ENCODE results near the gene IGF1R.

Gene IGF1R

GRCh38 chr15:98943051-98943508 is 294.7 kb downstream of the IGF1R start:
- no peak for DNase-seq (ENCODE audit: low read depth in 2 of 2)

DNA sequence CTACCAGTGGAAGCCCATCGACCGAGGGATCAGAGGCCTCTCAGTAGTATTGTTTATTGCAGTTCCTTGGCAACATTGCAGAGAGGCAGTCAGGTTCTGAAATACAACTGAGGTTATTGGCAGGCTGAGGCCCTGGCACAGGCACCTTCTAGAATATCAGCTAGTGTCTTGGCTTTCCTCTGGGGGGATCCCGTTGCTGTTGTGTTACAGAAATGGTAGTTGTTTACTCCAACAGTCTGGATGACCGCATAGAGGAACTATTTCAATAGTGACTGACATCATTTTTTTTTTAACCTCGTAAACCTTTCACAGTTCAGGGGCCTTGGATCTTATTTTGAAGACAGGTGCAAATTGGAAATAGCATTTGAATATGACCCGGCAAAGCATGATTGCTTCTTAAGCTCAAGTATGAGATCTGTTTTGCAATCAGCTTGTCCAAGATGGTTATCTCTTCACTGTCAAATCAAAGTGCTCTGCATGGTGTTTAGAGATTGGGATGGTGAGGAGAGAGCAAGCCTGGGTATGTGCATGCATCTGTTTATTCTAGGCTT is 295.3 kb downstream of the IGF1R start:
- no peak for DNase-seq (ENCODE audit: low read depth in 2 of 2)

DNA sequence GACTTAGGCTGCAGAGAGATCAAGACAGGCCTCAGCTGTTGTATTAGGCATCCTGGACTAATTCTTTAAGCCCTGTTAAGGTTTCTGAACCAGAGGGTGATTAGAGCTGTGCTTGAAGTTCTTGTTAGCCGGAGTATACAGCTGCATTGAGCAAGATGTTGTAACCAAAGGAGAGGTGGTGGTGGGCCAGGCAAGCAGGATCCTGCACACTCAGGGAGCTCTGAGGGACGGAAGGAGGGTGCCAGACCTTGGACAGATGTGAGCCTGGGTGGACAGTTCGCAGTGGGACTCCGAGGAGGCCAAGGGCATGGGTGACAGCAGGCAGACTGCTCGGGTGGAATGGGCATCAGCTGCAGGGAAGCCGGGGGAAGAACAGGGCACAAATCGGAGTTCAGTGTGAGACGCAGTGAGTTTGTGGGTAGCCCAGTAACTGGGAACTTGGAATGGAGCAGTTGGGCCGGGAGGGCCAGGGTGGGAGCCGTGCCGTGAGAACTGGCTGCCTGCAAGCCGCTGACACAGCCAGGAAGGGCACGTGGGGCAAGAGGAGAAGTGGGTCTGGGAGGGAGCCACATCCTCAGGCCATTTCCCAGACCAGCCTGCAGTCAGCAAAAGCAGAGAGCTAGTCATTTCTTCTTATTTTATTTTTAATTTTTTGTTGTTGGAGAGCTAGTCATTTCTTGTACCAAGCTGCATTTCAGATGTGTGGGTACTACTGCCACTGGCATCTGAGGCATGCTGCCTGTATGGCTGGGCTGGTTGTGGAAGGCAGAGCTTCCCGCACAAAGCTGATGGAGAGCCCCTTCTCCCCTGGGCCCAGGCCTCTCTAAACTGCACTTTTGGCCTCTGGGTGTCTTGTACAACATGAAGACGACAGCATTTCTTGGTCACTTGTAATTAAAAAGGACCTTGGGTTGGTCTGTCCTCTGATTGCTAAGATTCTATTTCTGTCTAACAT is 298.2 kb downstream of the IGF1R start:
- DNase-seq (ENCODE audit: low read depth in 2 of 2), result no peak

- no peak for DNase-seq (ENCODE audit: low read depth in 2 of 2)
Measured at GRCh38 chr15:98948456-98948855, 300.1 kb downstream of the IGF1R start.

DNA sequence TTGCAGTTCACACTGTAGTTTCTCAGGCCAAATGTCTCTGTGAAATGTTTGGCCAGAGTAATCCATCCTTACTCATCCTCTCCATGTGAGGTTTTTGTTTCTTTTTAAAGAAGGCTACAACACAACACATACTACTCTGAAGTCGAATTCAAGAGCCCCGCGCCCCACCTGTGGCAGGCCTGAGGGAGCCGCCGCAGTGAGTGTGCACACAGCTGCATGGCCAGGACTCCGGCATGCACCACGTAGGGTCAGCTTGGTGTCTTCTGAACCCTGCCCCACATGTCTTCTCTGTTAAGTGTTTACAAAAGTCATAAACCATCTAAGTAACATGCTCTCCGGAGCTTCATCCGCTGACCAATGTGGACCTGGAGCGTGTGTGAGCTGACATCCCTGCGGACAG is 300.6 kb downstream of the IGF1R start:
- DNase-seq (ENCODE audit: low read depth in 2 of 2), result no peak

- DNase-seq (ENCODE audit: low read depth in 2 of 2), result no peak
Measured at GRCh38 chr15:98949624-98950023, 301.3 kb downstream of the IGF1R start.

- no peak for DNase-seq (ENCODE audit: low read depth in 2 of 2)
Measured at GRCh38 chr15:98950248-98950647, 301.9 kb downstream of the IGF1R start.

DNA sequence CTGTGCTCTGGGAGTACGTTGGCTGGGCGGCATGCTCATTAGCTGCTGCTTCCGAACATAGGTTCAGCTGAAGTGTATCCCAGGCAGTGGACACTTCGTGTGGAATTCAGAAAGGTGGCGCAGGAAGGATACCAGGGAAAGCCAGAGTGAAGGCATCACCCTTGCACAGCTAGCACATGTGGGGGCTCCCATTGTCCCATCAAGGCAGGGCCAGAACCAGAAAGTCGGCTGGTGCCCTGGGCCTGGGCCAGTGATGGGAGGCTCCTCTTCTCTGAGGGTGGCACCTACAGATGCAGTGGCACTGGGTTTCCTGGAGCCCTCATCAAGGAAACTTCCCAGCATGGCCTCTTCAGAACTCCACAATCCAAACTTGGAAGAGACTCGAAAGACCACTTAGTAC is 302.7 kb downstream of the IGF1R start:
- no peak for DNase-seq (ENCODE audit: low read depth in 2 of 2)

DNA sequence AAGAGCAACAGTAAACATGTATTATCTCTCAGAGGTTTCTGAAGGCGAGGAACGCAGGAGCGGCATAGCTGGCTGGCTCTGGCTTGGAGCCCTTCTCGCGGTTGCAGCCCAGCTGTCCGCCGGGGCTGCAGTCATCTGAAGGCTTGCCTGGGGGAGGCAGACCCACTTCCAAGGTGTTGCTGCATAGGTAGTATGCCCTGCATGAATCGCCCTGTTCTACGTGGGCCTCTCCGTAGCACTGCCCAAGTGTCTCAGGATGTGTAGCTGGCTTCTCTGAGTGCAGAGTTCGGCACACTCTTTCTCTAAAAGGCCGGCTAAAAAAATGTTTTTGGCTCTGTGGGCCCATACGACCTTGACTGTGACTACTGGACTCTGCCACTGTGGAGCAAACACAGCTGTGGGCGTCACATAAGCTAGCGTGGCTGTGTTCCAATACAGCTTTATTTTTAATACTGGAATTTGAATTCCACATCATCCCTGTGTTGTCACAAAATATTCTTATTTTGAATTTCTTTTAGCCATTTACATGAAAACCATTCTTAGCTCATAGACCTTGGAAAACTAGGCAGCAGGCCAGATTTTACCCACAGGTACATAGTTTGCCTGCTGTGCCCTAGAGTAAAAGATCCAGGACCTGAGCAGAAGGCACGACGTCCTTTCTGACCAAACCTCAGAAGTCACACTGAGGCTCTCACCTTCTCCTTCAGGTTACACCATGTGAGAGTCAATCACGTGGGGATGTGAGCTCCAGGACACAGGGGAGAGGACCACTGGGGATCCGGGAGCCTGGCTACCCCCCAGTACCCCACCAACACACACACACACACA is 303.4 kb downstream of the IGF1R start:
- no peak for DNase-seq (ENCODE audit: low read depth in 2 of 2)

DNA sequence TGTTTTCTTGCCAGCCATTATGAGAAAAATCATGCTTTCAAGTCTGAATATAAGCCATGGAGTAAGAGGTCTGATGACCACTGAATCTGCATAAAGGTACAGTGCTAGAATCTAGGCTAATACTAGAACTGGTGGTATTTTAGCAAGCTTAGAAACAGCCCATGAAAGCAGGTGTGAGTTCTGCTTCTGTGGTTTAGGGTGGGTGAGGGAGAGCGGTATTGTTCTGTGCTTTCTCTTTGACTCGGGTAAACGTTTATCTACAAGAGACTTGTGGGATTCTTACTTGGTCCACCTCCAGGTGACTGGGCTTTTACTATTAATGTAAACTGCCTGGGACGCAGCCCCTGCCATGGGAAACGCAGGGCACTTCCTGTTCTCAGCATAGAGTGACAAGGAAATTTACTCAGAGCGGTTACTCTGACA is 304.1 kb downstream of the IGF1R start:
- DNase-seq (ENCODE audit: low read depth in 2 of 2), result no peak

DNA sequence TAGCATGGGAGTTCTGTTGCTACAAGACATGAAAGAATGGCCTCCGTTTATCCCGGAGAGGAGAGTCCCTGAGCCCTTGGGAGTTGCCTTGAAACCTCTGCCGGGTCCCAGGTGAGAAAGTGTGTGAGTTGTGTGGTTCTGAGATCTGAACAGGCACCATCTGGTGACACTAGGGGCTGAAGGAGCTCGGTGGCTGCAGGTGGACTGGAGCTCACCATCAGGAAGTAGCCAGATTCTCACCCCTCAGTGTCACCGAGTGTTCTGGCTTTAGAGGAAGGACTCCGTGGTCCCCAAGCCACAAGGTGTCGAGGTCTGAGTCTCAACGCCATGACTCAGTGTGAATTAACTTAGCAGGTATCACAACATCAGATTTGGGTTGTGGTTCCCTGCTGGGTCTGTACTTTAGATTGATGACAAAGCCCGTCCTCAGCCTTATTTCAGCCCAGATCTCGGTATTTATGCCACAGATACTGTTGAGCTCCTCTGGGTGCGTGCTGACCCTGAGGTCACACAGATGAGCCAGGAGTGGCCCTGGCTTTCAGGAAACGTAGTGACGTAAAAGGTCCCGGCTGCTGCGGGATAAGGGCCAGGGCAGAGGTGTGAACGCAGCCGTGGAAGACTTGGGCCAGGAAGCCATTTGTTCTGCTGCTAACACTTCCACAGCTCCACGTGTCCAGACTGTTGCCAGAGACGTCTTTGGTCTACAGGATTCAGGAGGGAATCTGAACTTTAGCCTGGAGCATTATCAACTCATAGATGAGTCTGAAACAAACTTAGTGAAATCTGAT is 304.9 kb downstream of the IGF1R start:
- DNase-seq (ENCODE audit: low read depth in 2 of 2), result no peak

DNA sequence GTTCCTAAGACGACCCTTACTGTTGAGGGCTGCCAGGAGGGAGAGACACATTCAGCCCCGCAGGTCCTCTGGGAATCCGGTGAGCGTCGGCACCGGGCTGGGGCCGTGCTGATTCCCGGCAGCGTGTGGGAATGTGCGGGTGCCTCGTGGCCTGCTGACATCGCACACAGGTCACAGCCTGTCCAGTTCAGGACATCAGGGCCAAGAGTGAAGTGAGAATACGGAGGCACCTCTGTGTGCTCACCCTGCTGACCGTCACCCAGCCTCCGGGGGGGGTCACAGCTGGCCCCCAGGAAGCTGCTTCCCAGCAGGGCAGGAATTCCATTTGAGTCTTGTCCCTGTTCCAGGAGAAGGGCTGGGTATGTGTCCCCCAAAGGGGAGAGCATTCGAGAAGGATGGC is 305.6 kb downstream of the IGF1R start:
- no peak for DNase-seq (ENCODE audit: low read depth in 2 of 2)

- DNase-seq (ENCODE audit: low read depth in 2 of 2), result no peak
Measured at GRCh38 chr15:98954411-98954810, 306.1 kb downstream of the IGF1R start.

- DNase-seq (ENCODE audit: low read depth in 2 of 2), result no peak
Measured at GRCh38 chr15:98955331-98955730, 307.0 kb downstream of the IGF1R start.

- no peak for DNase-seq (ENCODE audit: low read depth in 2 of 2)
Measured at GRCh38 chr15:98955961-98956723, 307.8 kb downstream of the IGF1R start.

DNA sequence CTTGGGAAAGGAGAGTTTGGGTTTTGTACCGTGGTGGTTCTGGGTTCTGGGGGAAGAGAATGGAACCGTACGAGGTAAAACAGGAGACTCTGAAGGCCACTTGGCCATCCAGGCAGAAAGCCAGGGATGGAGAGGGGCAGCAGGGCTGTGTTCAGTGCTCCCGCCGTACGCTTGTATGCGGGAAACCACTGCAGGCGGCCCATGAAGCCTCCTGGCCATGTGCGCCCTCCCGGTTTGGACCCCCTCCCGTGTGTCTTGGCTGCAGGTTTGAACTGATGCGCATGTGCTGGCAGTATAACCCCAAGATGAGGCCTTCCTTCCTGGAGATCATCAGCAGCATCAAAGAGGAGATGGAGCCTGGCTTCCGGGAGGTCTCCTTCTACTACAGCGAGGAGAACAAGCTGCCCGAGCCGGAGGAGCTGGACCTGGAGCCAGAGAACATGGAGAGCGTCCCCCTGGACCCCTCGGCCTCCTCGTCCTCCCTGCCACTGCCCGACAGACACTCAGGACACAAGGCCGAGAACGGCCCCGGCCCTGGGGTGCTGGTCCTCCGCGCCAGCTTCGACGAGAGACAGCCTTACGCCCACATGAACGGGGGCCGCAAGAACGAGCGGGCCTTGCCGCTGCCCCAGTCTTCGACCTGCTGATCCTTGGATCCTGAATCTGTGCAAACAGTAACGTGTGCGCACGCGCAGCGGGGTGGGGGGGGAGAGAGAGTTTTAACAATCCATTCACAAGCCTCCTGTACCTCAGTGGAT is 308.6 kb downstream of the IGF1R start:
- DNase-seq (ENCODE audit: low read depth in 2 of 2), result no peak

GRCh38 chr15:98957655-98958054 is 309.3 kb downstream of the IGF1R start:
- DNase-seq (ENCODE audit: low read depth in 2 of 2), result no peak

- DNase-seq (ENCODE audit: low read depth in 2 of 2), result no peak
Measured at GRCh38 chr15:98958076-98958475, 309.7 kb downstream of the IGF1R start.

DNA sequence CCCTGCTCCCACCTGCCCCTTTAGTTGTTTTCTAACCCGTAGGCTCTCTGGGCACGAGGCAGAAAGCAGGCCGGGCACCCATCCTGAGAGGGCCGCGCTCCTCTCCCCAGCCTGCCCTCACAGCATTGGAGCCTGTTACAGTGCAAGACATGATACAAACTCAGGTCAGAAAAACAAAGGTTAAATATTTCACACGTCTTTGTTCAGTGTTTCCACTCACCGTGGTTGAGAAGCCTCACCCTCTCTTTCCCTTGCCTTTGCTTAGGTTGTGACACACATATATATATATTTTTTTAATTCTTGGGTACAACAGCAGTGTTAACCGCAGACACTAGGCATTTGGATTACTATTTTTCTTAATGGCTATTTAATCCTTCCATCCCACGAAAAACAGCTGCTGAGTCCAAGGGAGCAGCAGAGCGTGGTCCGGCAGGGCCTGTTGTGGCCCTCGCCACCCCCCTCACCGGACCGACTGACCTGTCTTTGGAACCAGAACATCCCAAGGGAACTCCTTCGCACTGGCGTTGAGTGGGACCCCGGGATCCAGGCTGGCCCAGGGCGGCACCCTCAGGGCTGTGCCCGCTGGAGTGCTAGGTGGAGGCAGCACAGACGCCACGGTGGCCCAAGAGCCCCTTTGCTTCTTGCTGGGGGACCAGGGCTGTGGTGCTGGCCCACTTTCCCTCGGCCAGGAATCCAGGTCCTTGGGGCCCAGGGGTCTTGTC is 310.7 kb downstream of the IGF1R start:
- DNase-seq (ENCODE audit: low read depth in 2 of 2), result no peak

Measured in stimulated activated CD4-positive, alpha-beta T cell treated with anti-CD3 and anti-CD28 coated beads, Interleukin-1b, Interleukin-23, amount 100 ng/mL, for 1 hour (primary cell).